Measurements from ENCODE around the gene TFCP2.
A peak's percentile ranks its signal among the peaks of the same experiment; 100 is the strongest.
"Not testable (repeated sequence)": the region's sequence is repeated elsewhere in the genome, so short reads cannot be mapped to it uniquely, and the experiment has no call there.

TFCP2 gene

GRCh38 chr12:51172515-51173431 lies at the start of gene TFCP2:
Gene TFCP2, minus strand, starts transcription at chr12:51173135. Its CDS starts 713 bp downstream, at chr12:51172422.
- DNase-seq: peak; percentile 79 to 89

- DNase-seq: no peak
Observed at GRCh38 chr12:51222461-51222860, 49.5 kb upstream of the TFCP2 start.

- not testable (repeated sequence) for DNase-seq
Observed at GRCh38 chr12:51219857-51220256, 46.9 kb upstream of the TFCP2 start.

- no peak for DNase-seq
Observed at GRCh38 chr12:51219322-51219721, 46.4 kb upstream of the TFCP2 start.

- DNase-seq: peak; percentile 38 to 49
Observed at GRCh38 chr12:51218607-51219161, 45.7 kb upstream of the TFCP2 start.

- peak; percentile 59 to 75 for DNase-seq
Observed at GRCh38 chr12:51217968-51218606, 45.2 kb upstream of the TFCP2 start, which contains the start of gene POU6F1. Gene POU6F1, minus strand, starts transcription at chr12:51218062. Its CDS starts 11,226 bp downstream, at chr12:51206836.

GRCh38 chr12:51217133-51217967 lies 44.4 kb upstream of the TFCP2 start:
- DNase-seq: peak in 1 of 2 experiments; percentile 40

GRCh38 chr12:51216642-51217041 lies 43.7 kb upstream of the TFCP2 start:
- DNase-seq: no peak

GRCh38 chr12:51214895-51215294 lies 42.0 kb upstream of the TFCP2 start:
- DNase-seq: no peak

GRCh38 chr12:51210690-51211395 lies 37.9 kb upstream of the TFCP2 start:
- no peak for DNase-seq

GRCh38 chr12:51209259-51209658 lies 36.3 kb upstream of the TFCP2 start:
- DNase-seq: no peak

GRCh38 chr12:51208016-51208660 lies 35.2 kb upstream of the TFCP2 start:
- no peak for DNase-seq

- no peak for DNase-seq
Observed at GRCh38 chr12:51205350-51205749, 32.4 kb upstream of the TFCP2 start.

- no peak for DNase-seq
Observed at GRCh38 chr12:51202718-51203117, 29.8 kb upstream of the TFCP2 start.

- no peak for DNase-seq
Observed at GRCh38 chr12:51200806-51201205, 27.9 kb upstream of the TFCP2 start.

GRCh38 chr12:51200156-51200555 lies 27.2 kb upstream of the TFCP2 start:
- no peak for DNase-seq

- DNase-seq: no peak
Observed at GRCh38 chr12:51199366-51199945, 26.5 kb upstream of the TFCP2 start.

GRCh38 chr12:51198568-51199365 lies 25.8 kb upstream of the TFCP2 start:
- no peak for DNase-seq

GRCh38 chr12:51197736-51198567 lies 25.0 kb upstream of the TFCP2 start:
- no peak for DNase-seq
